Measurements from ENCODE around the gene OPHN1. TPM values are rescaled to one million over a fixed set of nuclear protein-coding genes. Genes with fewer than 3 reads are reported as not detected.

Gene OPHN1
- total RNA-seq, 1 donor = 9.4 TPM

- DNase-seq (ENCODE audit: low read depth) = peak; percentile 92
- no peak overlapping the region for H3K4me3 ChIP-seq (ENCODE audit: low read depth, low read length)
- TF ChIP-seq CTCF (IDR thresholded peaks at IDR 0.05; ENCODE audit: insufficient read depth, low read length) = no peak
These were observed 7.6 kb upstream of the OPHN1 start for GRCh38 chrX:68440940-68441339.

GRCh38 chrX:68440442-68440841, 7.1 kb upstream of the OPHN1 start:
- no peak for DNase-seq (ENCODE audit: low read depth)
- H3K4me3 ChIP-seq (ENCODE audit: low read depth, low read length) = no peak overlapping the region
- no peak for TF ChIP-seq CTCF (IDR thresholded peaks at IDR 0.05; ENCODE audit: insufficient read depth, low read length)

GRCh38 chrX:68439341-68439740, 6.0 kb upstream of the OPHN1 start:
- DNase-seq (ENCODE audit: low read depth) = no peak
- no peak for TF ChIP-seq CTCF (IDR thresholded peaks at IDR 0.05; ENCODE audit: insufficient read depth, low read length)
- no peak overlapping the region for H3K4me3 ChIP-seq (ENCODE audit: low read depth, low read length)

GRCh38 chrX:68438575-68438974, 5.3 kb upstream of the OPHN1 start:
- TF ChIP-seq CTCF (IDR thresholded peaks at IDR 0.05; ENCODE audit: insufficient read depth, low read length) = no peak
- DNase-seq (ENCODE audit: low read depth) = no peak
- H3K4me3 ChIP-seq (ENCODE audit: low read depth, low read length) = no peak overlapping the region

- no peak for DNase-seq (ENCODE audit: low read depth)
- peak overlapping the region; percentile 73 for H3K4me3 ChIP-seq (ENCODE audit: low read depth, low read length)
- TF ChIP-seq CTCF (IDR thresholded peaks at IDR 0.05; ENCODE audit: insufficient read depth, low read length) = no peak
These were observed 645 bp upstream of the OPHN1 start for GRCh38 chrX:68433981-68434299.

GRCh38 chrX:68432648-68433047, 647 bp downstream of the OPHN1 start:
- peak overlapping the region; percentile 73 for H3K4me3 ChIP-seq (ENCODE audit: low read depth, low read length)
- DNase-seq (ENCODE audit: low read depth) = peak; percentile 56
- peak; percentile 38 for TF ChIP-seq CTCF (IDR thresholded peaks at IDR 0.05; ENCODE audit: insufficient read depth, low read length)

- H3K4me3 ChIP-seq (ENCODE audit: low read depth, low read length) = peak overlapping the region; percentile 73
- no peak for TF ChIP-seq CTCF (IDR thresholded peaks at IDR 0.05; ENCODE audit: insufficient read depth, low read length)
- DNase-seq (ENCODE audit: low read depth) = peak; percentile 39
These were observed 1.5 kb downstream of the OPHN1 start for GRCh38 chrX:68431836-68432235.
